Activated naive CD8-positive, alpha-beta T cell (primary cell): ENCODE results near the gene HPS1.
A peak's percentile ranks its signal among the peaks of the same experiment; 100 is the strongest.

Experiments used
- H3K27ac Mint-ChIP-seq: one replicate; pipeline ENCODE4 v1.8.0; 2021; ENCODE audit warnings: mixed read lengths
- H3K27me3 Mint-ChIP-seq: one replicate; pipeline ENCODE4 v1.8.0; 2021; ENCODE audit warnings: mixed read lengths
- H3K36me3 Mint-ChIP-seq: one replicate; pipeline ENCODE4 v1.8.0; 2021; ENCODE audit warnings: mixed read lengths
- H3K4me1 Mint-ChIP-seq: one replicate; pipeline ENCODE4 v1.8.0; 2021; ENCODE audit warnings: low read depth, mixed read lengths
- H3K4me3 Mint-ChIP-seq: one replicate; pipeline ENCODE4 v1.8.0; 2021; ENCODE audit warnings: mild to moderate bottlenecking, mixed read lengths
- H3K9me3 Mint-ChIP-seq: one replicate; pipeline ENCODE4 v1.8.0; 2021; ENCODE audit warnings: low read depth, mixed read lengths

The HPS1 gene

DNA sequence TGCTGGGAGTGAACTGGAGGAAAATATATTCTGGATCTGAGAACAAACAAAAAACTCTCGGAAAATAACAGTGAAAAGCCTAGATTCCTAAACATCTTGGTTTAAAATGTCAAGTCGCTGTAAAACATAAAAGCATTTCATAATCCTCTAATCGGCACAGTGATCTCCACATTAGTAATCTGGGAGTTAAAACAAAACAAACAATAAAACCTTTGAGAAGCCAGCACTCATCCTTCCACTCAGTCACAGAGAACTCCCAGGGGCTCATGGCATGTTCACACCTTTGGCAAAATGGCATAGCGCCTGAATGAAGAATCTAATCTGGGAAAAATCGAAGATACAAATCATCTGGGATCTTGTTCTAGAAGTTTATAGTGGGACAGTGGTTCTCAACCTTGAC lies 24.1 kb upstream of the HPS1 start:
- Mint-ChIP-seq H3K36me3 (no peaks in the 10 kb centered on the region), H3K27me3 (peaks cover 2% of the 10 kb centered on the region), H3K4me1 (peaks cover 2% of the 10 kb centered on the region), H3K9me3 (no peaks in the 10 kb centered on the region), H3K4me3 (no peak overlapping the region), H3K27ac (no peak overlapping the region)

- H3K4me1 Mint-ChIP-seq: peaks cover 2% of the 10 kb centered on the region
- H3K36me3 Mint-ChIP-seq: no peaks in the 10 kb centered on the region
- H3K4me3 Mint-ChIP-seq: peak overlapping the region; percentile 83
- no peaks in the 10 kb centered on the region for H3K9me3 Mint-ChIP-seq
- H3K27ac Mint-ChIP-seq: no peak overlapping the region
- H3K27me3 Mint-ChIP-seq: peaks cover 2% of the 10 kb centered on the region
Measured at GRCh38 chr10:98469001-98469931, 22.5 kb upstream of the HPS1 start.

DNA sequence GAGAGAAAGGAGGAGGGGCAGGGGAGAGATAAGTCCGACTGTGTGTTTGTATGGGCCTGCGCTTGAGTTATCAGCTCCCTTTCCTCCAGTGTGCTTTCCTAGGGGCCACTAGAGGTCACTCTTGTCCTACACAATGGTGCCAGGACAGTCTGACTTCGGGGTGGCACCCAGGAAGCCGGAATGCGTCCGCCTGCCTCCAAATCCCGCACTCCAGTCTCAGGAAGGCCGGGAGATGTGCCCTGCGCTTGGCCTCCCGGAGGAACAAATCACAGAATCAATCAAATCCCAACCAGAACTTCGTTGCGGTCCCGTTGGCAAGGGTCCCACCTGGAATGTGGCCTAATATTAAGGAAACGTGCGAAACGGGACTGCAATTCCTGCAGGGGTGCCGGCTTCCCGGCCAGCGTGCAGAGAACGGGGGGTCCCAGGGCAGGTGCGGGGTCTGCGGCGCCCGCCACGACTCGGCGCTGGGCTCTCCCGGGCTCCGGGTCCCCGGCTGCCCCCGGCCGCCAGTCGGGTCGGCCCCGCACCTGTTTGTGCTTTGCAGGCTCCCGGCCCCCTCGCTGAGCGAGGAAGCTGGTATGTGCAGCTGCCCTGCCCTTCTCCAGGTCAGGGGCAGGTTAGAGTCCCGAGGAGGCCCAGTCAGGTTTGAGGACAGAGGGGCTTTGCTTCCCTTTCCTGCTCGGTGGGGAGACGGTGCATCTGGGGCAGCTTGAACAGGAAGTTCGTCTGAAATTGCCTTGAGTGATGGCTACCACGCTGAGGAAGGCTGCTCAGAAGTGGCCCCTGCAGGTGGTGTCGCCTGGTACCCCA lies 21.0 kb upstream of the HPS1 start:
- Mint-ChIP-seq H3K4me3 (peak overlapping the region; percentile 96), H3K9me3 (no peaks in the 10 kb centered on the region), H3K4me1 (peaks cover 2% of the 10 kb centered on the region), H3K27me3 (peaks cover 6% of the 10 kb centered on the region), H3K36me3 (no peaks in the 10 kb centered on the region), H3K27ac (peak overlapping the region; percentile 79)

GRCh38 chr10:98466861-98467505 lies 20.2 kb upstream of the HPS1 start:
- no peaks in the 10 kb centered on the region for H3K9me3 Mint-ChIP-seq
- H3K4me3 Mint-ChIP-seq: peak overlapping the region; percentile 96
- H3K4me1 Mint-ChIP-seq: peaks cover 2% of the 10 kb centered on the region
- H3K36me3 Mint-ChIP-seq: no peaks in the 10 kb centered on the region
- H3K27ac Mint-ChIP-seq: no peak overlapping the region
- H3K27me3 Mint-ChIP-seq: peaks cover 6% of the 10 kb centered on the region

GRCh38 chr10:98465866-98466265 lies 19.1 kb upstream of the HPS1 start:
- peaks cover 2% of the 10 kb centered on the region for H3K4me1 Mint-ChIP-seq
- H3K4me3 Mint-ChIP-seq: no peak overlapping the region
- H3K9me3 Mint-ChIP-seq: no peaks in the 10 kb centered on the region
- no peak overlapping the region for H3K27ac Mint-ChIP-seq
- no peaks in the 10 kb centered on the region for H3K36me3 Mint-ChIP-seq
- H3K27me3 Mint-ChIP-seq: peaks cover 6% of the 10 kb centered on the region

DNA sequence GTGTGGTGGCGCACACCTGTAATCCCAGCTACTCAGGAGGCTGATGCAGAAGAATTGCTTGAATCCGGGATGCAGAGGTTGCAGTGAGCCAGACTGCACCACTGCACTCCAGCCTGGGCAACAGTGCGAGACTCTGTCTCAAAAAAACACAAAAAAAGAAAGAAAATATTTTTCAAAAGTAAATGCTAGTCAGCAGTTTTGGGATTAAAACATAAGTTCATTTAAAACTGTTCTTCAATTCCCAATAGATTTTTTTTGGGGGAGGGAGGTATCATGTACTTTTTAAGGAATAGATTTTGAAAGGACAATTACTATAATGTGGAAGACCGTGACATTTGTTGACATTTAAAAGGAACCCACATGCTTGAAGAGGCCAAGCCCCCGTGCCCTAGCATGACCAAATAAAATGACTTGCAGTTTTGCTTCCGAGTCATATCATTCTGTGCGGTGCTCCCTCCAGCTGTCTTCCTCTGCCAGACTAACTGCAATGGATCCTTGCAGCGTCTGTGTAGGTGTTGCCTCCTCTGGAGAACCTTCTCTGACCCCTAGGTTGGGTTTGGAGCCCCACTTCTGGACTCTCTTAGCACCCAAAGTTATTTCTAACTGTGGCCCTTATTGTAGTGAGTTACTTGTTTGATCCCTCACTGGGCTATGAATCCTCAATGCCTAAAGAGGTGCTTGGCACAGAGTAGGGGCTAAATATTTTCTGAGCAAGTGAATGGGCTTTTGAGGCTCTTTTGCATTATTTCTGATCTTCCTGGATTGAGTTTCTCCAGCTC lies 17.4 kb upstream of the HPS1 start:
- Mint-ChIP-seq H3K36me3 (no peaks in the 10 kb centered on the region), H3K27me3 (peaks cover 4% of the 10 kb centered on the region), H3K9me3 (no peaks in the 10 kb centered on the region), H3K4me1 (peaks cover 2% of the 10 kb centered on the region), H3K27ac (no peak overlapping the region), H3K4me3 (no peak overlapping the region)

DNA sequence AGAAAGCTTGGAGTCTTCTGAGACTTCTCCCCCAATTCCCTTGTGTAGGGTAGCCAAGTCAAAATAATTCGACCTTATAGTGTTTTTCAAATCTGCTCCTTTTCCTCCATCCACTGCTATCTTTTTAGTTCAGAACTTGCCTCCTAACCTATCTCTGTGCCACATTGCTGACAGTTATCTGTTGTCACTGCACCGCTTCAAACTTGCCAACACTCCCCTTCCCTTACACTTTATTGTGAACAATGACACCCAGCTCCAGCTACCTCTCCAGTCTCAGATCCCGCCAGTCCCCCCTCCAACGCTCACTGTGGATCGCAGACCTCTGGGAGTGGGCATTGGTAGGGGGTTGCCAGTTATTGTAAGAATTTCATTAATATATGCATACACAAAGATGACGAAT lies 16.3 kb upstream of the HPS1 start:
- H3K36me3 Mint-ChIP-seq: no peaks in the 10 kb centered on the region
- H3K27me3 Mint-ChIP-seq: peaks cover 7% of the 10 kb centered on the region
- no peak overlapping the region for H3K4me3 Mint-ChIP-seq
- H3K4me1 Mint-ChIP-seq: peaks cover 2% of the 10 kb centered on the region
- H3K9me3 Mint-ChIP-seq: no peaks in the 10 kb centered on the region
- H3K27ac Mint-ChIP-seq: no peak overlapping the region

GRCh38 chr10:98461500-98461842 lies 14.7 kb upstream of the HPS1 start:
- Mint-ChIP-seq H3K9me3 (no peaks in the 10 kb centered on the region), H3K36me3 (no peaks in the 10 kb centered on the region), H3K4me3 (no peak overlapping the region), H3K27ac (no peak overlapping the region), H3K4me1 (no peaks in the 10 kb centered on the region), H3K27me3 (peaks cover 9% of the 10 kb centered on the region)

DNA sequence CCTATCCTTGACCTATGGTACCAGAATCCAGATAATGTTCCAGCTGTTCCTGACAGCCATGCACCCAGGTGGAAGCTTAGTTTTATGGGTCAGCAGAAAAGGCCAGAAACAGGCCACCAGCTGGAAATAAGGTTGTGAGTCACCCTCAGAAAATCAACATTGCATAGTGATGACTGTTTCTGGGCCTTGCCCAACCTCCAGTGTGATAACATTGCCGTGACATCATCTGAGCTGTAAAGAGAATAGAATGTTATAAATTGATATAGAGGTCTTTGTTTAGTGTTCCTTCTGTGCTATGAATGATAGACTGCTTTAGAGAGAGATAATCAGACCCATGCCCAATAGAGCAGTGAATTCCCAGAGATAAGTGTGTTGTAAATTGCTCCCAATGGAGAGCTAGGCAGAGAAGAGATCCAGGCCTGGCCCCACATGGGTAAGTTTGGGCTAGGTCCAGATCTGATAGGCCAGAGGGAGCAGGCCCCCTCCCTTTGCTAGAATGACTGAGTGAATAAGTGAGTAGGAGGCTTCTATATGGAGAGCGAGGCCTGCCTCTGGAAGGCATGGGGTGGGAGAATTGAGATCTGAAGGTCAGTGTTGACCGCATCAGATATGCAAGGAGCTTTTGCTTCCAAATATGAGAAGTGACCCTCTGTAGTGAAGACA lies 14.2 kb upstream of the HPS1 start:
- H3K9me3 Mint-ChIP-seq: no peaks in the 10 kb centered on the region
- H3K4me3 Mint-ChIP-seq: no peak overlapping the region
- peaks cover 9% of the 10 kb centered on the region for H3K27me3 Mint-ChIP-seq
- H3K36me3 Mint-ChIP-seq: no peaks in the 10 kb centered on the region
- no peaks in the 10 kb centered on the region for H3K4me1 Mint-ChIP-seq
- H3K27ac Mint-ChIP-seq: no peak overlapping the region

GRCh38 chr10:98458809-98459784 lies 12.4 kb upstream of the HPS1 start:
- peaks cover 9% of the 10 kb centered on the region for H3K27me3 Mint-ChIP-seq
- H3K27ac Mint-ChIP-seq: no peak overlapping the region
- no peaks in the 10 kb centered on the region for H3K4me1 Mint-ChIP-seq
- H3K9me3 Mint-ChIP-seq: no peaks in the 10 kb centered on the region
- H3K36me3 Mint-ChIP-seq: no peaks in the 10 kb centered on the region
- no peak overlapping the region for H3K4me3 Mint-ChIP-seq

DNA sequence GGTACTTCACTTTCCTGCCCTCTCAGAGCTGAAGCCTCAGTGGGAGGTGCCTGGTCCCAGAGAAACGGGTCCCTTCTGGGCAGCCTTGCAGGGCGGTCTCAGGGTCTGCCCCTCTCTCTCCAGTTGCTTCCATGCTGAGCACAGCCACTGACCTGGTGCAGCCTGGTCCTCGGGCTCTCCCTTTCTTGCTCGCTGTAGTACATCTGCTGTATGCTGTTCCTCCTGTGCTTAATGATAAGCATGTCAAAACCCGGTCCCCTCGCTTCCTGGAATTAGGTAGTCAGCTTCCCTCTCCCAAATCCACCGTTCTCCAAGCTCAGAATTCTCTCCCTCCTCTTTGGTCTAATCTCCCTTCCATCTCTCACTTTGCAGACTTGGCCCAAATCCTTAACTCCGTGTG lies 11.0 kb upstream of the HPS1 start:
- no peaks in the 10 kb centered on the region for H3K36me3 Mint-ChIP-seq
- H3K4me3 Mint-ChIP-seq: no peak overlapping the region
- peaks cover 8% of the 10 kb centered on the region for H3K27me3 Mint-ChIP-seq
- H3K9me3 Mint-ChIP-seq: no peaks in the 10 kb centered on the region
- H3K27ac Mint-ChIP-seq: no peak overlapping the region
- H3K4me1 Mint-ChIP-seq: no peaks in the 10 kb centered on the region

GRCh38 chr10:98456686-98457482 lies 10.1 kb upstream of the HPS1 start:
- H3K9me3 Mint-ChIP-seq: no peaks in the 10 kb centered on the region
- H3K4me3 Mint-ChIP-seq: no peak overlapping the region
- peaks cover 13% of the 10 kb centered on the region for H3K27me3 Mint-ChIP-seq
- H3K27ac Mint-ChIP-seq: no peak overlapping the region
- no peaks in the 10 kb centered on the region for H3K4me1 Mint-ChIP-seq
- H3K36me3 Mint-ChIP-seq: no peaks in the 10 kb centered on the region
